T-helper 1 cell treated with Interleukin-12 subunit alpha and Interleukin-12 subunit beta and Interleukin-4 antibody, amounts not matched to agents 30 ng/mL and 1 ng/mL, for 36 hours (primary cell): ENCODE data around the gene TMEM151A. TPM values are rescaled to one million over a fixed set of nuclear protein-coding genes. Genes with fewer than 3 reads are reported as not detected.
"Not testable (repeated sequence)": the region's sequence is repeated elsewhere in the genome, so short reads cannot be mapped to it uniquely, and the experiment has no call there.

Source experiments
- intact Hi-C: fragments of 100-400 bp; cut with micrococcal nuclease; formaldehyde crosslinking; loops from one replicate; pipeline ENCODE4 v1.15.1; 2024
- total RNA-seq: library from RNA; stranded (reverse); gene quantifications from 2 replicates; pipeline ENCODE4 v1.2.3, GENCODE V29; 2022

The TMEM151A gene
- total RNA-seq, 1 donor from 2014 or later, result not detected

- intact Hi-C loops, result loop anchor here (1.0 to 10.0 kb wide), 5 partner anchors 214 to 1949 kb away; partner anchors contain the start of genes DPP3, PCNX3, PRDX5 and SART1
Observed at GRCh38 chr11:66266378-66267038, 25.2 kb upstream of the TMEM151A start.

DNA sequence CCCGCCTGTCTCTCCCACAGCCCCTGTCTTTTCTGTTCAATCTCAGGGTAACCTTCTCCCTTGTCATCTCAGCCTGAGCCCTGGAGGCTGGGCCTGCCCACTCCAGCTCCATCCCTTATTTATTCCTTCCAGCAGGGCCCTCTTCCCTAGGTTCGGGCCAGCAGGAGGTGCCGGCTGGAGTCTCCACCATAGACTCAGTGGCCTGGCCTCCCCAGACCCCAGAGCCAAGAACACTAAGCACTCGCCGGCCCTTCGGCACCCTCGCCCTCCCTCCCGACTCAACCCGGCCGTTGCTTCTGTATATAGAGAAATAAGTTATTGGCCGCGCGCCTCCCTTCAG is 24.7 kb upstream of the TMEM151A start:
- intact Hi-C loops, result loop anchor here (1.0 to 10.0 kb wide), 5 partner anchors 214 to 1950 kb away; partner anchors contain the start of genes DPP3, PCNX3, PRDX5 and SART1

DNA sequence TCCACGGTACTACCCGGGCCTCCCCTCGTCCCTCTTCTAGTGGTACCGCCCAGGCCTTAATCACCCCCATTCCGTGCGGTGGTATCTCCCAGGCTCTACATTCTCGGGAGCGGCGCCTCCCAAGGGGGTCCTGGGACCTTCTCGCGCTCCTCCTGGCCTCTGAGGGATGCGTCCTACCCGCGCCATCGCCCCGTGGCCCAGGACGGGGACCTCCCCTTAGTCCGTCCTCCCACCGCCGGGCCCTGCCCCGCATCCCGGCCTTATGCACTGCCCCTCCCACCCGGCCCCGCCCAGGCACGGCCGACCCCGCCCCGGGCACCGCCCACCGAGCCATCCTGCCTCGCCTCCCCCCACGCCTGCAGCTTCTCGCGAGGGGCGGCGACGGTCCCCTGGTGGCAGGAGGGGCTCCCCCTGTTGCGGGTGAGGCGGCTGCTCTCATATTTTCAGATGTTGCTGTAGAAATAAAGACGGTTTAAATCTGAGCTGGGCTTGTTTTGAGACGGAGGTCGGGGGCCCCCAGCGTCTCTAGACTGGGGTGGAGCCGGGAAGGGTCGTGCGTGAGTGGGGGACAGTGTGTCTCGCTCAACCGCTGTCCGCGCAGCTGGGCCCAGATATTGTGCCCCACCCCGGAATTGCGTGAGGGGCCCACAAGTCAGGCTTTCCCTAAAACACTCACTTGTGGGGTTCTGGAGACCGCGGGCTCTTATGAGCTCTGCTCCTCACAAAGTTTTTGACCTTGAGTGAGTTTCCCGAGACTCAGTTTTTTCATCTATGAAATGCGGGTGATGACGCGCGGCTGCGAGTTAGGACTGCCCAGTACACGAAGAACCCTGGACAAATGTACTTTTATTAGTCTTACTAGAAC is 24.1 kb upstream of the TMEM151A start:
- intact Hi-C loops, result loop anchor here (1.0 to 10.0 kb wide), 15 partner anchors 15 to 1950 kb away; partner anchors contain the start of genes BANF1, BRMS1, C11orf68 and CFL1

DNA sequence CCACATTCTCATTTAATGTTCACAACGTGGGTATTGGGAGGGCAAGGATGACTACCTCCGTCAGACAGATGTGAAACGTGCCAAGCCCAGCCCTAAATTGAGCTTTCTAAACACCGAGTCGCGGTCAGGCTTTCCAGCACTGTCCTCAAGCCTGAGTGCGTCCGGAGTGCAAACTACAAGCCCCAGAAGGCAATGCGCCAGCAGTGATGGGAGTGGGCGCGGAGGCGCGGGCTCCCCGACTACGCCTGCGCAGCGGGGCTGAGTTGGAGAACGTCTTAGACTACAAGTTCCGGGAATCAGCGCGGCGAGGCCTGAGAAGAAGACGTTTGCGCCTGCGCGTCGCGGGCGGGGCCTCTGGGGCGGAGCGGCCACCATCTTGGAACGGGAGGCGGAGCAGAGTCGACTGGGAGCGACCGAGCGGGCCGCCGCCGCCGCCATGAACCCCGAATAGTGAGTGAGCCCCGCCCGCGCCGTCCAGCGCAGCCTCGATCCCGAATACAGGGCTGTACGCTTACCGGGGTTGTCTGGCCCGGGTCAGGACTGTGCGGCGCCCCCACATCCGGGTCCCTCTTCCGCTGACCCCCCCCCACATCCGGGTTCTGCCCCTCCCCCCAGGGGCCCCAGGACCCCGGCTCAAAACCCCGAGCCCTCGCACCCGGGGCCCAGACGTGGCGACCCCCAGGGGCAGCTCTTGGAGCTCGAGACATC is 23.3 kb upstream of the TMEM151A start, which contains the start of gene RAB1B:
TSS of gene RAB1B (plus strand) at position 396 of the 708 bp plus-strand sequence. CDS start at position 437, 41 bp downstream.
- intact Hi-C loops, result loop anchor here (1.0 to 10.0 kb wide), 13 partner anchors 14 to 1951 kb away; partner anchors contain the start of genes BANF1, BRMS1, C11orf68 and CFL1

GRCh38 chr11:66268952-66269905 is 22.5 kb upstream of the TMEM151A start:
- intact Hi-C loops, result loop anchor here (1.0 to 10.0 kb wide), 13 partner anchors 13 to 1952 kb away; partner anchors contain the start of genes BANF1, BRMS1, C11orf68 and CFL1

- intact Hi-C loops, result no loop called here
Observed at GRCh38 chr11:66271816-66272215, 19.9 kb upstream of the TMEM151A start.

GRCh38 chr11:66272596-66272995 is 19.1 kb upstream of the TMEM151A start:
- intact Hi-C loops, result no loop called here

GRCh38 chr11:66274219-66274618 is 17.5 kb upstream of the TMEM151A start:
- intact Hi-C loops, result no loop called here

DNA sequence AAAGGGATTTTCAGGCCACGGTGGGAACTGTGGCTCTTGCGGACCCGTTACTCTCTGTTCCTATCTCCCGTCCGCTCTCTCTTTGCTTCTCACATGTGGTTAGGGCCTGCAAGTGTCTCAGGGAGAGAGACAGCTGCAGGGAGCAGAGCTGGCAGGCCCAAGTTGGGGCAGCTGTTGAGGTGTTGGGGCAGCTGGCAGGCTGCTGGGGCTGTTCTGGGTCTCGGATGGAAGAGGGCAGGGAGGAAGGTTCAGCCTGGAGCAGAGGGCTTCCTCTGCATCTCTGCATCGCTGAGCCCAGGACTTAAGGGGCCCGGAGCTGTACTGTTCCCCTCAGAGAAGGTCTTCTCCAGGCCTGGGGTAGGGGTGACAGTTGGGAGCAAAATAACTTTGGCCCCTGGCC is 16.3 kb upstream of the TMEM151A start:
- intact Hi-C loops, result no loop called here

DNA sequence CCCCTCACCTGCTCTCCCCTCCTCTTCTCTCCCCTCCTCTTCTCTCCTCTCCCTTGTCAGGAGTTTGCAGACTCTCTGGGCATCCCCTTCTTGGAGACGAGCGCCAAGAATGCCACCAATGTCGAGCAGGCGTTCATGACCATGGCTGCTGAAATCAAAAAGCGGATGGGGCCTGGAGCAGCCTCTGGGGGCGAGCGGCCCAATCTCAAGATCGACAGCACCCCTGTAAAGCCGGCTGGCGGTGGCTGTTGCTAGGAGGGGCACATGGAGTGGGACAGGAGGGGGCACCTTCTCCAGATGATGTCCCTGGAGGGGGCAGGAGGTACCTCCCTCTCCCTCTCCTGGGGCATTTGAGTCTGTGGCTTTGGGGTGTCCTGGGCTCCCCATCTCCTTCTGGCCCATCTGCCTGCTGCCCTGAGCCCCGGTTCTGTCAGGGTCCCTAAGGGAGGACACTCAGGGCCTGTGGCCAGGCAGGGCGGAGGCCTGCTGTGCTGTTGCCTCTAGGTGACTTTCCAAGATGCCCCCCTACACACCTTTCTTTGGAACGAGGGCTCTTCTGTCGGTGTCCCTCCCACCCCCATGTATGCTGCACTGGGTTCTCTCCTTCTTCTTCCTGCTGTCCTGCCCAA is 15.6 kb upstream of the TMEM151A start:
- intact Hi-C loops, result no loop called here

DNA sequence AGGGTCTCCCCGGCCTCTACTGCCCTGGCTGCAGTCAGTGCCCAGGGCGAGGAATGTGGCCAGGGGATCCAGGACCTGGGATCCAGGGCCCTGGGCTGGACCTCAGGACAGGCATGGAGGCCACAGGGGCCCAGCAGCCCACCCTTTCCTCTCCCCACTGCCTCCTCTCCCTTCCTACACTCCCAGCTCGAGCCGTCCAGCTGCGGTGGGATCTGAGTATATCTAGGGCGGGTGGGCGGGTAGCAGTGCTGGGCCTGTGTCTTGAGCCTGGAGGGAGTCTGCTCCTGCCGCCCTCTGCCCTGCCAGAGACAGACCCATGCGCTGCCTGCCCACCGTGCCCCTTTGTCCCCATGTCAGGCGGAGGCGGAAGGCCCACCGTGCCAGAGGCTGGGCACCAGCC is 15.1 kb upstream of the TMEM151A start:
- intact Hi-C loops, result not testable (repeated sequence)

GRCh38 chr11:66277064-66277463 is 14.6 kb upstream of the TMEM151A start:
- intact Hi-C loops, result not testable (repeated sequence)

DNA sequence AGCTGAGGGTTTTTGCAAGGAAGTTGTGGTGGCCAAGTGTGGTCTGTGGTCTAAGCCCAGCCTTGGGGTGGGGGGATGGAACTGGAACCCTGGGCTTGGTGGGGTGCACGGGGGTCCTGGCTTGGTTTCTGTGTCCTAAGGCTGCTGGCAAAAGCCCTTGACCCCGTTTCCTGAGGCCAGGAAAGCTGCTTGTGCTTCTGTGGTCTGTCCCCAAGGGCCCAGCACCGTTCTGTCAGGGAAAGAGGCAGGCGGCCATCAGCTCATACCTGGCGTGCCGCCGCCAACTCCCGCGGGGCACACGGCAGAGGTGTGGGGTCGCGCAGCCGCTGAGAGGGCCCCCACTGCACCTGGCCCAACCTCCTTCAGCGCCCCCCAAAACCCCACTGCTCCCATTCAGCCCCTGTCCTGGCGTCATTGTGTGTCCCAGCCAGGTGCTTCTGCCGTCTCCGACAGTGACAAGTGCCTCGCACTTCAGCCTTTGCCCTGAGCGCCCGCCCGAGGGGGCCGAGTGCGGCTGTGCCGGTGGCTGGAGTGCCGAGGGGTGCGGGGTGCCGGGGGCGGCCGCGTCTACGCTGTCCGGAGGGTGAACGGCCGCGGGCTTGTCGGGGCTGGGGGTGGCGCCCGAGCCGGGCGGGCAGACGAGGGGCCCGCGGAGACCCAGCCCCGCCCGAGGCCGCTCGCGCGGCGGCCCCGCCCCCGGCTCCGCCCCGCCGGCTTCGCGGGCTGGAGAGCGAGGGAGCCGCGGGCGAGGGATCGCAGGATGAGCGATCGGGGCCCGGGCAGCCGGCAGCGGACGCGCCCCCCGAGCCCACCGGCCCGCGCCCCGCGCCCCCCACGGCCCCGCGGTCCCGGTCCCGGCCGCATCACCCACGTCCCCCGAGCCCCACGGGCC is 14.0 kb upstream of the TMEM151A start, which contains the start of gene CNIH2:
TSS of gene CNIH2 (plus strand) at position 705 of the 892 bp plus-strand sequence. CDS start 282 bp downstream, outside the sequence.
- intact Hi-C loops, result no loop called here

DNA sequence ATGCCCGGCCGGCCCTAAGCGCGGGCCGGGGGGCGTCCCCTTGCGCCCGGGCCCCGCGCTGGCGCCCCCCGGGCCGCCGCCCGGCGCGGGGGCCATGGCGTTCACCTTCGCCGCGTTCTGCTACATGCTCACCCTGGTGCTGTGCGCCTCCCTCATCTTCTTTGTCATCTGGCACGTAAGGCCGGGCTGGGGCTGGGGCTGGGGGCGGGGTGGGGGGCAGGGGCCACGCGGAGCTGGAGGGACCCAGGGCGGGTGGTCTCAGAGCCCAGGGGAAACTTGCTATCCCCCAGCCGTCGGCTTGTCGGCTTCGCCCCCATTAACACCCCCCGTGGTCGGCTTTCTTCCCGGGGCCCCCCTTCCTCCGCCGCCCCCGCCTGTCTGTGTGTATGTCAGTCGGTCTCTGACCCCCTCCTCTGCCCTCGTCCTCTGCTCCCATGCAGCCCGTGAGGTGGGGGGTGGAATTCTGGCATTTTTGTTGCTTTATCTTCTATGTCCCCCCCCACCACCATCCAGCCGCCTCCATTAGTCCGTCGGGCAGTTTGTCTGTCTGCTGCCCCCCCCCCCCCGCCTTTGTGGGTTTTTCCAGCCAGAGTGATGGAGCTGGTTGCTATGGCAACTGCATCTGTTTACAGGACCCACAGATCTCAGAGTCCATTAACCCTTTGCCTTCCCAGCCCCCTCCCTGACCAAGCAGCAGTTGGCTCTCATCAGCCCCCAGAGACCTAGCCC is 13.2 kb upstream of the TMEM151A start:
- intact Hi-C loops, result no loop called here

- intact Hi-C loops, result no loop called here
Observed at GRCh38 chr11:66279092-66279734, 12.5 kb upstream of the TMEM151A start.

- intact Hi-C loops, result loop anchor here (10.0 kb wide), 2 partner anchors 464 to 1524 kb away; a partner anchor contains a TSS
Observed at GRCh38 chr11:66280428-66280827, 11.3 kb upstream of the TMEM151A start.

- intact Hi-C loops, result loop anchor here (10.0 kb wide), 2 partner anchors 464 to 1524 kb away; a partner anchor contains a TSS
Observed at GRCh38 chr11:66281001-66281400, 10.7 kb upstream of the TMEM151A start.
